ENCODE data around the gene LAMA1.

The LAMA1 gene

GRCh38 chr18:7072593-7072992 lies 45.0 kb downstream of the LAMA1 start:
- Histone ChIP-seq H3K27ac (no peak overlapping the region), H3K9me3 (no peaks in the 10 kb centered on the region), H3K27me3 (no peaks in the 10 kb centered on the region), H3K36me3 (no peaks in the 10 kb centered on the region), H3K4me1 (ENCODE audit: control insufficient read depth in 1 of 2, insufficient read depth in 1 of 2, low read depth in 1 of 2, low read length in 1 of 2) (no peaks in the 10 kb centered on the region), H3K4me3 (ENCODE audit: low read depth in 1 of 2, low read length in 1 of 2) (no peak overlapping the region)
- no peak for TF ChIP-seq CTCF (IDR thresholded peaks at IDR 0.05)

- Histone ChIP-seq H3K4me3 (ENCODE audit: low read depth in 1 of 2, low read length in 1 of 2) (no peak overlapping the region), H3K27ac (no peak overlapping the region), H3K9me3 (no peaks in the 10 kb centered on the region), H3K36me3 (no peaks in the 10 kb centered on the region), H3K27me3 (no peaks in the 10 kb centered on the region), H3K4me1 (ENCODE audit: control insufficient read depth in 1 of 2, insufficient read depth in 1 of 2, low read depth in 1 of 2, low read length in 1 of 2) (no peaks in the 10 kb centered on the region)
- no peak for TF ChIP-seq CTCF (IDR thresholded peaks at IDR 0.05)
Measured at GRCh38 chr18:7071600-7071999, 46.0 kb downstream of the LAMA1 start.

- no peak for TF ChIP-seq CTCF (IDR thresholded peaks at IDR 0.05)
- H3K4me3 ChIP-seq (ENCODE audit: low read depth in 1 of 2, low read length in 1 of 2): no peak overlapping the region
- no peaks in the 10 kb centered on the region for H3K9me3 ChIP-seq
- no peaks in the 10 kb centered on the region for H3K36me3 ChIP-seq
- H3K27ac ChIP-seq: no peak overlapping the region
- H3K27me3 ChIP-seq: no peaks in the 10 kb centered on the region
- H3K4me1 ChIP-seq (ENCODE audit: control insufficient read depth in 1 of 2, insufficient read depth in 1 of 2, low read depth in 1 of 2, low read length in 1 of 2): no peaks in the 10 kb centered on the region
Measured at GRCh38 chr18:7070466-7070865, 47.1 kb downstream of the LAMA1 start.

GRCh38 chr18:7068871-7069590 lies 48.6 kb downstream of the LAMA1 start:
- no peak for TF ChIP-seq CTCF (IDR thresholded peaks at IDR 0.05)
- no peaks in the 10 kb centered on the region for H3K36me3 ChIP-seq
- H3K27ac ChIP-seq: no peak overlapping the region

GRCh38 chr18:7066965-7067555 lies 50.5 kb downstream of the LAMA1 start:
- no peaks in the 10 kb centered on the region for H3K27me3 ChIP-seq
- no peaks in the 10 kb centered on the region for H3K36me3 ChIP-seq
- no peaks in the 10 kb centered on the region for H3K9me3 ChIP-seq
- H3K4me1 ChIP-seq (ENCODE audit: control insufficient read depth in 1 of 2, insufficient read depth in 1 of 2, low read depth in 1 of 2, low read length in 1 of 2): no peaks in the 10 kb centered on the region
- no peak overlapping the region for H3K27ac ChIP-seq
- TF ChIP-seq CTCF (IDR thresholded peaks at IDR 0.05): no peak
- H3K4me3 ChIP-seq (ENCODE audit: low read depth in 1 of 2, low read length in 1 of 2): no peak overlapping the region

More at GRCh38 chr18:7068871-7069590, 48.6 kb downstream of the LAMA1 start:
- Histone ChIP-seq H3K4me1 (ENCODE audit: control insufficient read depth in 1 of 2, insufficient read depth in 1 of 2, low read depth in 1 of 2, low read length in 1 of 2) (no peaks in the 10 kb centered on the region), H3K4me3 (ENCODE audit: low read depth in 1 of 2, low read length in 1 of 2) (no peak overlapping the region), H3K27me3 (no peaks in the 10 kb centered on the region), H3K9me3 (no peaks in the 10 kb centered on the region)
